ENCODE results near the gene CNOT9. TPM values are rescaled to one million over a fixed set of nuclear protein-coding genes. Genes with fewer than 3 reads are reported as not detected.

The CNOT9 gene
- total and polyA plus RNA-seq, 4 donors = 18.0 to 39.9 (median 31.2) TPM

GRCh38 chr2:218607436-218608115 is 38.9 kb downstream of the CNOT9 start, which contains the start of gene PLCD4:
PLCD4 (plus strand) TSS chr2:218607899; CDS start chr2:218615740, 7,841 bp downstream.
- H3K9me3 ChIP-seq (ENCODE audit: control insufficient read depth in 4 of 4, insufficient read depth in 3 of 4, low read length in 3 of 4) = no peaks in the 10 kb centered on the region
- TF ChIP-seq, protein P1, sequence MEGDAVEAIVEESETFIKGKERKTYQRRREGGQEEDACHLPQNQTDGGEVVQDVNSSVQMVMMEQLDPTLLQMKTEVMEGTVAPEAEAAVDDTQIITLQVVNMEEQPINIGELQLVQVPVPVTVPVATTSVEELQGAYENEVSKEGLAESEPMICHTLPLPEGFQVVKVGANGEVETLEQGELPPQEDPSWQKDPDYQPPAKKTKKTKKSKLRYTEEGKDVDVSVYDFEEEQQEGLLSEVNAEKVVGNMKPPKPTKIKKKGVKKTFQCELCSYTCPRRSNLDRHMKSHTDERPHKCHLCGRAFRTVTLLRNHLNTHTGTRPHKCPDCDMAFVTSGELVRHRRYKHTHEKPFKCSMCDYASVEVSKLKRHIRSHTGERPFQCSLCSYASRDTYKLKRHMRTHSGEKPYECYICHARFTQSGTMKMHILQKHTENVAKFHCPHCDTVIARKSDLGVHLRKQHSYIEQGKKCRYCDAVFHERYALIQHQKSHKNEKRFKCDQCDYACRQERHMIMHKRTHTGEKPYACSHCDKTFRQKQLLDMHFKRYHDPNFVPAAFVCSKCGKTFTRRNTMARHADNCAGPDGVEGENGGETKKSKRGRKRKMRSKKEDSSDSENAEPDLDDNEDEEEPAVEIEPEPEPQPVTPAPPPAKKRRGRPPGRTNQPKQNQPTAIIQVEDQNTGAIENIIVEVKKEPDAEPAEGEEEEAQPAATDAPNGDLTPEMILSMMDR (IDR thresholded peaks at IDR 0.05; ENCODE audit: control extremely low read depth, extremely low read depth) = no peak
- H3K27me3 ChIP-seq (ENCODE audit: control insufficient read depth in 3 of 3, insufficient read depth in 3 of 3, low read length in 2 of 3) = no peaks in the 10 kb centered on the region
- peak; percentile 62 for ATAC-seq (ENCODE audit: insufficient read depth, low FRiP score)
- H3K4me1 ChIP-seq (ENCODE audit: control insufficient read depth in 5 of 5, insufficient read depth in 5 of 5, low read length in 5 of 5) = peaks cover 0 to 23% (median 0%) of the 10 kb centered on the region in 5 donors
- H3K27ac ChIP-seq (ENCODE audit: low read depth in 1 of 2, low read length in 1 of 2) = no peak within 1 kb of the TSS
- no peak within 1 kb of the TSS for H3K4me3 ChIP-seq
- peak; percentile 66 to 88 (median 84) for DNase-seq
- peak within 1 kb of the TSS in 1 of 2 donors; percentile 50 for H3K9ac ChIP-seq (ENCODE audit: insufficient read depth in 1 of 2, low read length in 2 of 2)
- H3K36me3 ChIP-seq (ENCODE audit: control insufficient read depth in 4 of 4, insufficient read depth in 4 of 4, low read length in 4 of 4) = no peaks in the 10 kb centered on the region
- WGBS, 2 donors = 31 to 40% methylated on average over 8 of the region's 8 CpGs

DNA sequence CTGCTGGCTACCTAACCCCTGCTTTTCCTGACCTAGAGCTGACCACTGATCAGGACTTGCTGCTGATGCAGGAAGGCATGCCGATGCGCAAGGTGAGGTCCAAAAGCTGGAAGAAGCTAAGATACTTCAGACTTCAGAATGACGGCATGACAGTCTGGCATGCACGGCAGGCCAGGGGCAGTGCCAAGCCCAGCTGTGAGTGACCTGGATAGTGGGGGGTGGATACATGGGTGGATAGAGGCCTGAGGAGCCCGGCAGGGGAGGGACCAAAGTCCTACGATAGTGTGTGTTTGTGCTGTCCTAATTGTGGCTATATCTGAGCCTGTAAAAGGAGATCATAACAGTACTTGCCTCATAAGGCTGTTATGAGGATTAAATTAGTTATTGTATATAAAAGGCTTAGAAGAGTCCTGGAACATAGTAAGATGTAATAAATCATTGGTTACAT is 47.3 kb downstream of the CNOT9 start:
- ATAC-seq (ENCODE audit: insufficient read depth, low FRiP score) (no peak), DNase-seq (no peak)
- no peaks in the 10 kb centered on the region for H3K36me3 ChIP-seq (ENCODE audit: control insufficient read depth in 4 of 4, insufficient read depth in 4 of 4, low read length in 4 of 4)
- H3K27ac ChIP-seq (ENCODE audit: low read depth in 1 of 2, low read length in 1 of 2) = no peak overlapping the region
- H3K9me3 ChIP-seq (ENCODE audit: control insufficient read depth in 4 of 4, insufficient read depth in 3 of 4, low read length in 3 of 4) = no peaks in the 10 kb centered on the region
- TF ChIP-seq, protein P1 (IDR thresholded peaks at IDR 0.05; ENCODE audit: control extremely low read depth, extremely low read depth) = no peak
- H3K4me3 ChIP-seq = no peak overlapping the region
- no peaks in the 10 kb centered on the region for H3K27me3 ChIP-seq (ENCODE audit: control insufficient read depth in 3 of 3, insufficient read depth in 3 of 3, low read length in 2 of 3)
- H3K4me1 ChIP-seq (ENCODE audit: control insufficient read depth in 5 of 5, insufficient read depth in 5 of 5, low read length in 5 of 5) = no peaks in the 10 kb centered on the region
- WGBS, 2 donors = 86 to 90% methylated on average over 6 of the region's 6 CpGs
- no peak overlapping the region for H3K9ac ChIP-seq (ENCODE audit: insufficient read depth in 1 of 2, low read length in 2 of 2)

DNA sequence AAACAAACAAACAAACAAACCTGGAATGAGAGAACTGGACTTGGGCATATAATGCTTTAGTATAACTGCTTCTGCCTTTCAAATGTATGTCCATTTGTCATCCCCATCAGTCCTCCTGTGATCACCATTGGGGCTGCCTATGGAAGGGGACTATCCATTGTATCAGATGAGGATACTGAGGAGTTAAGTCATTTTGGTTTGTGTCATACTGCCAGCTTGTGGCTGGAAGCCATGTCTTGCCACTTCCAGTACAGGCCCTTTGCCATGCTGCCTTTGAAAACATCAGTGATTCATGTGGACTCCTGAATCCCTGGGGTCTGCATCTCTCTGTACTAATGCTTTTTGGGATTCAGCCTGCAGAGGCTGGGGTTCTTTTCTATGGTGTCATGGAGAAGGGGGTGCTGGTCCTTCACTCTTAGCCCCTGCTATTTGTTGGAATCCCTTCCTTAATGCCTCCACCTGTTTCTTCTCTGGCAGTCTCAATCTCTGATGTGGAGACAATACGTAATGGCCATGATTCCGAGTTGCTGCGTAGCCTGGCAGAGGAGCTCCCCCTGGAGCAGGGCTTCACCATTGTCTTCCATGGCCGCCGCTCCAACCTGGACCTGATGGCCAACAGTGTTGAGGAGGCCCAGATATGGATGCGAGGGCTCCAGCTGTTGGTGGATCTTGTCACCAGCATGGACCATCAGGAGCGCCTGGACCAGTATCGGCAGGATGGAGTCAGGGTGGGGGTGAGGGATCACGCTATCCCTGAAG is 49.6 kb downstream of the CNOT9 start:
- Histone ChIP-seq H3K9me3 (ENCODE audit: control insufficient read depth in 4 of 4, insufficient read depth in 3 of 4, low read length in 3 of 4) (no peaks in the 10 kb centered on the region), H3K27ac (ENCODE audit: low read depth in 1 of 2, low read length in 1 of 2) (no peak overlapping the region), H3K9ac (ENCODE audit: insufficient read depth in 1 of 2, low read length in 2 of 2) (peak overlapping the region in 1 of 2 donors; percentile 13), H3K4me3 (no peak overlapping the region), H3K27me3 (ENCODE audit: control insufficient read depth in 3 of 3, insufficient read depth in 3 of 3, low read length in 2 of 3) (no peaks in the 10 kb centered on the region), H3K36me3 (ENCODE audit: control insufficient read depth in 4 of 4, insufficient read depth in 4 of 4, low read length in 4 of 4) (no peaks in the 10 kb centered on the region), H3K4me1 (ENCODE audit: control insufficient read depth in 5 of 5, insufficient read depth in 5 of 5, low read length in 5 of 5) (peaks cover 0 to 6% (median 0%) of the 10 kb centered on the region in 5 donors)
- ATAC-seq (ENCODE audit: insufficient read depth, low FRiP score) (no peak), DNase-seq (no peak)
- WGBS, 2 donors = 93 to 95% methylated on average over 9 of the region's 9 CpGs
- TF ChIP-seq, protein P1 (IDR thresholded peaks at IDR 0.05; ENCODE audit: control extremely low read depth, extremely low read depth) = no peak
